Measurements from ENCODE around the gene ATP5PO.
A peak's percentile ranks its signal among the peaks of the same experiment; 100 is the strongest.
"Not testable (repeated sequence)": the region's sequence is repeated elsewhere in the genome, so short reads cannot be mapped to it uniquely, and the experiment has no call there.

ATP5PO gene

GRCh38 chr21:33940164-33940880 lies 24.7 kb upstream of the ATP5PO start:
- DNase-seq (ENCODE audit: low spot score) = no peak

DNA sequence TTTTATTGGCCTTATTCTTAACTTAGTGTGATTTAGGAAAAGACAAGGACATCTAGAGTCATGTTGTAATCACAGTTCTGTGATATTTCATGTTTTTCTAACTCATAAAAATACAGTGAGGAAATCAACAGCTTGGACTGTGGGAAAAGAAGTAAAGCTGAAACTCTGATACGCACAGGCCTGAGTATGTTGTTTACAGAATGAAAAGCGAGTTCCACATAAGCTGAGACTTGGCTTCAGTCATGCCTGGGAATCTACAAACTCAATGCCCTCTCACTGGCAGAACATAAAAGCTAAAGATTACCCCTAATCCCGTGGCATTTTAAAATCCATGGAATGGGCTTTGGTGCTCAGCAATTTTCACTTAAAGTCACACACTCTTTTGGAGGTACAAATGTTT lies 23.6 kb upstream of the ATP5PO start:
- DNase-seq (ENCODE audit: low spot score) = no peak

DNA sequence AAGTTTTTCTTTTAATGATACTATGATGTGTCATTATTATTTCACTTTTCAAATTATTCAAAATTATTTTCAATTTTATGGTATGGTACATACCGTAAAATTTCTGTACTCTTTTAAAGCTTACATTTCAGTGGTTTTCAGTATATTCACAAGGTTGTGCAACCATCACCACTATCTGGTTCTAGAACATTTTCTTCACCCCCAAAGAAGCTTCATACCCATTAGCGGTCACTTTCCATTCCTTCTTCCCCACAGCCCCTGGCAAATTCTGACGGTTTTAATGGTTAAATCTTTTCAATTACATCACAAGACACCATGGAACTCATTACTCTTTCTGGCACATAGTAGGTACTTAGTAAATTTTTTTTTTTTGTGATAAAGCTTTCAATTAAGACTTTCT lies 22.8 kb upstream of the ATP5PO start:
- DNase-seq (ENCODE audit: low spot score) = no peak

DNA sequence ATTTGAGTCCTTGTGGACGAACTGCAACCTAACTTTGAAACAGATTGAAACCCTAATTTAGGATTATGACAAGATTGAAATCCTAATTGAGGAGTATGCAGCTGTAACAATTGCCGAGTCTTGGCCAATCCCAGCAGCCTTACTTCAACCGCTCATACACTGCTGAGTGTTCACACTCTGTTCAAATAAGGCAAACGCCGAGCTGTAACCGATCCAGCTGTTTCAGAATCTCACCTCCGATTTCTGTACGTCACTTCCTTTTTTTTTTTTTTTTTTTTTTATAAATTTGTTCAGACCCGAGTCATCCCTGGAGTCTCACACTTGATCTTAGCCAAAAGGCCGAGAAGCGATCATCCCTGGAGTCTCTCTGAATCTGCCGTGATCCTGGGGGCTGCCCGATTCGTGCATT lies 22.3 kb upstream of the ATP5PO start:
- no peak for DNase-seq (ENCODE audit: low spot score)

GRCh38 chr21:33937146-33937545 lies 21.5 kb upstream of the ATP5PO start:
- no peak for DNase-seq (ENCODE audit: low spot score)

DNA sequence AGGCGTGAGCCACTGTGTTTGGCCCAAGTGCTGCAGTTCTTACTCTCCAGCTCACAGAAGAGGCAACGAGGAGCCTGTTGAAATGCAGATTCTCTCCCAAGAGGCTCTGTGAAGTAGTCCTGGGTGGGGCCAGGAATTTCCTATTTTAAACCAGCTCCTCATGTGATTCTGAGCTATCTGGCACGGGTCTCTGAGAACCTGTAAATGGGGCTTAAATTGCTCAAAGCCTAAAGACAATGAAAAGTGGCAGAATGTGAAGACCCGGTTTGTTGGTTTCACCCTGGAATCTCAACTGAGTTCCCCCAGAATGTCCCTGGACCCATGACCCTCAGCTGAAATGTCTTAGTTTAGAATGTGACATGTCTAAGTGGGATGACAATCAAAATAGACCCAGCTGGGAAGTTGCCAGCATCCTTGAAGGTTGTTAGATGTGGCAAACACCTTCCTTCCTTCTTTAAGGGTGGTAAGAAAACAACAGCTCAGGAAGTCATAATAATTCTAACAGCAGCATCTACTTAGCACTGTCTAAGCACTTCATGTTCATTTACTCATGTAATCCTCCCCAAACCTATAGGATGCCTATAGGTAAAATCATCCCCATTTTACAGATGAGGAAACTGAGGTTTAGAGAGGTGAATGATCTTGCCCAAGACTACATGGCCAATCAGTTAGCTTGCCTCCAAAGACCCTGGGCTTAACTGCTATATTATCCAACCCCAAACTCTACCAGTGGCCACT lies 20.9 kb upstream of the ATP5PO start:
- DNase-seq (ENCODE audit: low spot score) = no peak

GRCh38 chr21:33932731-33933130 lies 17.1 kb upstream of the ATP5PO start:
- no peak for DNase-seq (ENCODE audit: low spot score)

DNA sequence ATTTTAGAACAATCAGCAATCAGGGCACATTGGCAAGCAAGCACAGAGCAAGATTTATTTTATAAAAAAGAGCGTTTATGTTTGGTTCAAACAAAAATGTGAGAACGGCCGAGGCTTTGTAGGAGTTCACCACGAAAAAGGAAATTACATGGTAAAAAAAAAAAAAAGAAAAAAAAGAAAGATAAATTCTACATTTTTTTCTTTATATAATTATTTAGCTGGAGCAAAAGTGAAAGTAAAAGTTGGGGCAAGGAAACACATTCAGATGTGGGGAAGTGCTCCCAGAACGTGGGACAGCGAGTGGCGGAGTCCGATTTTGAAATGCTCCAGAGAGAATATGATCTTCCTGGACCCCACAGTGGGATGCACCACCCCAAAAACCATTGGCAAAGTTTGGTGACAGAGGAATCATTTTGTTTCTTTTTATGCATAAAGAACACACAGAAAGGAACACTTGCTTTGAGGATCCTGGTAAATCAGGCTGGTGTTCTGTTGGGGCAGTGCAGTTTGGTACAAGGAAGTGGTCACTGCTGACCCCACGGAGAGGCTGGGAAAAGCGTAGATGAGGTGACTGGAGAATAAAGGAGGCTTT lies 16.3 kb upstream of the ATP5PO start:
- no peak for DNase-seq (ENCODE audit: low spot score)

DNA sequence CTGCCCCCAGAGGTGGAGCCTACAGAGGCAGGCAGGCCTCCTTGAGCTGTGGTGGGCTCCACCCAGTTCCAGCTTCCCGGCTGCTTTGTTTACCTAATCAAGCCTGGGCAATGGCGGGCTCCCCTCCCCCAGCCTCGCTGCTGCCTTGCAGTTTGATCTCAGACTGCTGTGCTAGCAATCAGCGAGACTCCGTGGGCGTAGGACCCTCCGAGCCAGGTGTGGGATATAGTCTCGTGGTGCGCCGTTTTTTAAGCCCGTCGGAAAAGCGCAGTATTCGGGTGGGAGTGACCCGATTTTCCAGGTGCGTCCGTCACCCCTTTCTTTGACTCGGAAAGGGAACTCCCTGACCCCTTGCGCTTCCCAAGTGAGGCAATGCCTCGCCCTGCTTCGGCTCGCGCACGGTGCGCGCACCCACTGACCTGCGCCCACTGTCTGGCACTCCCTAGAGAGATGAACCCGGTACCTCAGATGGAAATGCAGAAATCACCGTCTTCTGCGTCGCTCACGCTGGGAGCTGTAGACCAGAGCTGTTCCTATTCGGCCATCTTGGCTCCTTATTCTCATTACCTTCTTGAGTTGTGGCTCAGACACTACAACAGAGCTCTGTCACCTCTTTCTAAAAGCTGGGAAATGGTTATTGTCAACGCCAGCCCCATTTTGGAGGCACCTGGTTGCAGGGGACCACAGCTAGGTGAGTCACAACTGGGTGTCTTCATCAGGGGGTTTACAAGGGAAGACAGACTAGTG lies 15.6 kb upstream of the ATP5PO start:
- not testable (repeated sequence) for DNase-seq (ENCODE audit: low spot score)

DNA sequence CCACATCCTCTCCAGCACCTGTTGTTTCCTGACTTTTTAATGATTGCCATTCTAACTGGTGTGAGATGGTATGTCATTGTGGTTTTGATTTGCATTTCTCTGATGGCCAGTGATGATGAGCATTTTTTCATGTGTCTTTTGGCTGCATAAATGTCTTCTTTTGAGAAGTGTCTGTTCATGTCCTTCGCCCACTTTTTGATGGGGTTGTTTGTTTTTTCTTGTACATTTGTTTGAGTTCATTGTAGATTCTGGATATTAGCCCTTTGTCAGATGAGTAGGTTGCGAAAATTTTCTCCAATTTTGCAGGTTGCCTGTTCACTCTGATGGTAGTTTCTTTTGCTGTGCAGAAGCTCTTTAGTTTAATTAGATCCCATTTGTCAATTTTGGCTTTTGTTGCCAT lies 10.6 kb upstream of the ATP5PO start:
- not testable (repeated sequence) for DNase-seq (ENCODE audit: low spot score)

DNA sequence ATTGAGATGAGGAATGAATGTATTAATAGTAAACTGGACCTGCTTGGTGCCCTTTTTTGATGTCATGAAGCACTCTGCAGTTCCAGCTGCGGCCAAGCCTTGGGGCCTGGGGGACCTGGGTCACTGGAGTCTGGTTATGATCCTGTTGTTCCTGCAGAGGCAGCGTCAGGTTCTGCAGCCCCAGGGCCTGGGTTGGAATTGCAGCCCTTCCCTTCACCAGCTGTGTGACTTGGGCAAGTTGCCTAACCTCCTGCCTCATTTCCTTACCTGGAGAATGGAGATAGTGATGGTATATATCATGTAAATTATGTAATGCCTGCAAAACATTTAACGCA lies 9.1 kb upstream of the ATP5PO start:
- DNase-seq (ENCODE audit: low spot score) = no peak

GRCh38 chr21:33924079-33924765 lies 8.6 kb upstream of the ATP5PO start:
- peak; percentile 87 for DNase-seq (ENCODE audit: low spot score)

DNA sequence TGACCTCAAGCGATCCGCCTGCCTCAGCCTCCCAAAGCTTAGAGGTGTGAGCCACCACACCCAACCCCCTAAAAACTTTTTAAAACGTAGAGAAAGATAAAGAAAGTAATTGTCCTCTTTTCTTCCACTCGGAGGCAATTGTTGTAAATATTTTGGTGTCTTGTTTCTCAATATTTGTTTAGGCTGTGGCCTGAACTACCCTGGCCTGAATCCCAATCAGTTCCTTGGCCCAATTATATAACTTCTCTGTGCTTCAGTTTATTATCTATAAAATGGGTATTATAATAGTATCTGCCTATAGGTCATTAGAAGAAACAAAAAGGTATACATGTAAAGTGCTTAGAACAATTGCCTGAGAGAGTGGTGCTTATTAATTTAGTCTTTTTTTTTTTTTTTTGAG lies 1.8 kb upstream of the ATP5PO start:
- no peak for DNase-seq (ENCODE audit: low spot score)

GRCh38 chr21:33916200-33916567 lies 580 bp upstream of the ATP5PO start:
- no peak for DNase-seq (ENCODE audit: low spot score)

GRCh38 chr21:33914188-33914587 lies 1.4 kb downstream of the ATP5PO start:
- DNase-seq (ENCODE audit: low spot score) = no peak

DNA sequence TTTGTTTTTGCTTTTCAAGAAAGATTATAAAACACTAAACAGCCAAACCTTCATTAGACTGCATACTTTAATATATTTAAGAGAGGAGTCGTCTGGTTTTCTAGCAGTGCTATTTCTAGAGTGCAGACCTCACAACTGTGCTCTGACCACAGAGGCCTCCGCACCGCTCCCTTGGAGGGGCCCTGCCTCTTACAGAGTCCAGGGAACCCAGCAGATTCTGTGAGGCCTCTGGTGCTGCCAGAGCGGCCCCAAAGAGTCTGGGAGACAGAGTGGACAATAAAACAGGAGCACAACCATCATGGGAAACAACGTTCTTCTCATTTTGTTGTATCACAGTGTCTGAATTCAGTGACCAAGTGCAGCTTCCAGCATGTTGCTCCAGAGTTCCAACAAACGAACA lies 5.8 kb downstream of the ATP5PO start:
- DNase-seq (ENCODE audit: low spot score) = no peak

DNA sequence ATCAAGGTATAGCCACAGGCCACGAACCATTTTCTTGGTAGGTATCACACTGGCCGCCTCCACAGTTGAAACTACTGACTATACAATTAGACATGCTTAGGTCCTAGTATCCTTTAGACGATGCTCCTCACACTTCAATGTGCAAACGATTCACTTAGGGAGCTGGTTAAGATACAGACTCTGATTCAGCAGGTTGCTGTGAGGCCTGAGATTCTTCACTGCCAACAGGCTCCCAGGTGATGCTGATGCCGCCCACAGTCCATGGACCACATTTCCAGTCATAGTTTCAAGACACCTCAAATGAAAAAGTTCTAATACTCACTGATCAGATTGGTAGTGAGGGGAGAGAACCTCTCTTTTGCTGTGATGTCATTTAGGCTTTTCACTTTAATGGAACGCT lies 6.8 kb downstream of the ATP5PO start:
- no peak for DNase-seq (ENCODE audit: low spot score)

DNA sequence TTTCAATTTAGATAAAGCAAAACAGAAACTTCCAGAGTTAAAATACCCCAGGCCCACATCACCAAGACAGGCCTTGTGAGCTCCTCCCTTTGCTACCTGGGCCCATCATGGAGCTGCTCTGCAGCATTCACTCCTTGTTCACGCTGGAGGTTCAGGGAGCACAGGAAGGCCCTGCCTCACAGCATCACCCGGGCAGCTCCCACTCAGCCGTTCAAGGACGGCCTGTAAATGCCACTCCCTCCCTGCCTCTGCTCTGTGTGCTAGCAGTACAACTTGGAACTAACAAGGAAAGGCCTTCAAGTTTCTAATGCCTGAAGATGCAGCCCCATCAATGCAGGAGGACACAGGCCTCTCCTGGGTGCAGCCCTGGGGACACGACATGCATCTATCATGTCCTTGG lies 11.6 kb downstream of the ATP5PO start:
- DNase-seq (ENCODE audit: low spot score) = no peak

DNA sequence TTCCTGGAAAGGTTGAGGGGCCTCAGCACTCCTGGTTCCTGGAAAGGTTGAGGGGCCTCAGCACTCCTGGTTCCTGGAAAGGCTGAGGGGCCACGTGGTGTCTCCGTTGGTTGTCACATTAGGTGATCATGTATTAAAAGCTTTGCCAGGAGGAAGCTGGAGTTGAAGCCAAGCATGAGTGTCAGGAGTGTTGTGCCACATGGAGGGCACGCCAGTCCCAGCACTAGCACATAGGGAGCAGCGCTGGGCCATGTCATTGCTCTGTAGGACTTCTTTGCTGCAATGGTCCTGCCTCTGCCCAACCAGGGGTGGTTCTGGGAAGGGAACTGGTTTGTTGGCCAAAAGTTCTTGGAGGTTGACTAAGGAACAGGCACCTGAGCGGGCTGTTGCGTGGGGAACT lies 13.3 kb downstream of the ATP5PO start:
- no peak for DNase-seq (ENCODE audit: low spot score)

- DNase-seq (ENCODE audit: low spot score) = peak; percentile 59
Measured at GRCh38 chr21:33901412-33902288, 14.0 kb downstream of the ATP5PO start.

DNA sequence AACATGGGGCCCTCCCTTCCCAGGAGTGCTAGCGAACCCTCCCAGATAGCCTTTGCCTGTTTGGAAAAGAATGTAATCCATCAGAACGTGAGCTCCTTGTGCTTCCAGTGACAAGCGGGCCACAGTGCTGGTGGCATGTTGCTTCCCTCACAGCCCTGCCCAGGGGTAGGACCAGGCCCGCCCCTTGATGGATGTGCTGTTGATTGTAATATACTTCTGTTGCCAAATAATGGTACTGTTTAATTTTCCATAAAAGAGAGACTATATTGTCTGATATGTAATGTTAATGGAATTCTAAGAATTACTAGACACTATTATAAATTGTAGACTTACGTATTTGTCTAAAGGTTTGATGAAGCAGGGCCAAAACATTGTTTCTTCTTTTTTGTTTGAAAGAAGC lies 16.4 kb downstream of the ATP5PO start:
- no peak for DNase-seq (ENCODE audit: low spot score)
